Stimulated activated CD8-positive, alpha-beta memory T cell treated with anti-CD3 and anti-CD28 coated beads, Interleukin-7, amount 100 ng/mL, for 24 hours (primary cell): ENCODE results near the gene FAR2.

Experiments
- DNase-seq: peaks from one replicate; pipeline ENCODE4 v3.0.0-alpha.2; 2020; ENCODE audit warnings: low read depth

Gene FAR2

DNA sequence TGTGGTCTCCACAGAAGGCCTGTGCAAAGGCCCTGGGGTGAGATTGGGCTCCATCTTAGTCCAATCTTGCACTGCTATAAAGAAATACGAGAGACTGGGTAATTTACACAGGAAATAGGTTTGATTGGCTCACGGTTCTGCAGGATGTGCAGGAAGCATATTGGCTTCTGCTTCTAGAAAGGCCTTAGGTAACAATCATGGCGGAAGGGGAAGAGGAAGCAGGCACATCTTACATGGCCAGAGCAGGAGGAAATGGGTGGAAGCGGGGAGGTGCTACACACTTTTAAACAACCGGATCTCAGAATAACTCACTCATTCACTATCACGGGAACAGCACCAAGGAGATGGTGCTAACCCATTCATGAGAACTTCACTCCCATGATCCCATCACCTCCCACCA lies 55.4 kb downstream of the FAR2 start:
- DNase-seq, result no peak

DNA sequence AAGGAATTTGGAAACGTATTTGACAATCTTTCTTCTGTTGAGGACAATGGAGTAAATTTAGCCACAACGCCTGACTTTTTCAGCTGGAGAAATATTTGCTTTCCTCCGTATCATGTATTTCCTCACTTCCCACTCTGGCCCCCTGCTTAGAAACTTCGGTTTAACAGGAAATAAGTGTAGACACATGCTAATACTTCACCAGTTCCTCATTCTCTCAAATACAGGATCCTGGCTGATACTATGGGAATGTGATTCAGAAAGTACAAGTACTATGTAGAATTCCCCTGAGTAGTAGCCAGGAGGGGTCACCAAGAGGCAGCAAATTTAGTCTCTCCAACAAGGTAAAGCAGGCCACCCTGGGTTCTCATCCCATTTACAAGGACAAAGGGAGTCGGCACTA lies 58.0 kb downstream of the FAR2 start:
- DNase-seq, result no peak

DNA sequence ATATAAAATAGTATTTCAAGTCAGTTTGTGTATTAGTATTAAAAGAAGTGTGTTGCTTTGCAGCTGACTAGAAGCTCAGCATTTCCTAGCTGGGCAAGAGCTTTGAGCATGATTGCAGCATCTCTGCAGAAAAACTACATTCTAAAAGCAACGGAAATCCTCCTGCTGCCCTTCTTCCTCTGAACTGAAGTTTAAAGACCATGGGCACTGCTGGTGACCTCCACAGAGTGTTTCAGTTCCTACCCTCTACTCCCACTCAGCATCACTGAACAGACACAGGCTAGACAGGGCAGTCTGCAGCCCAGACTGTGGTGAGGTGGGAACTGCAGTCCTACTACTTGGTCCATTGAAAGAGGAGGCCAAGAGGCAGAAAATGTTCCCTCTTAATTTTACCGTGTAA lies 59.0 kb downstream of the FAR2 start:
- no peak for DNase-seq

DNA sequence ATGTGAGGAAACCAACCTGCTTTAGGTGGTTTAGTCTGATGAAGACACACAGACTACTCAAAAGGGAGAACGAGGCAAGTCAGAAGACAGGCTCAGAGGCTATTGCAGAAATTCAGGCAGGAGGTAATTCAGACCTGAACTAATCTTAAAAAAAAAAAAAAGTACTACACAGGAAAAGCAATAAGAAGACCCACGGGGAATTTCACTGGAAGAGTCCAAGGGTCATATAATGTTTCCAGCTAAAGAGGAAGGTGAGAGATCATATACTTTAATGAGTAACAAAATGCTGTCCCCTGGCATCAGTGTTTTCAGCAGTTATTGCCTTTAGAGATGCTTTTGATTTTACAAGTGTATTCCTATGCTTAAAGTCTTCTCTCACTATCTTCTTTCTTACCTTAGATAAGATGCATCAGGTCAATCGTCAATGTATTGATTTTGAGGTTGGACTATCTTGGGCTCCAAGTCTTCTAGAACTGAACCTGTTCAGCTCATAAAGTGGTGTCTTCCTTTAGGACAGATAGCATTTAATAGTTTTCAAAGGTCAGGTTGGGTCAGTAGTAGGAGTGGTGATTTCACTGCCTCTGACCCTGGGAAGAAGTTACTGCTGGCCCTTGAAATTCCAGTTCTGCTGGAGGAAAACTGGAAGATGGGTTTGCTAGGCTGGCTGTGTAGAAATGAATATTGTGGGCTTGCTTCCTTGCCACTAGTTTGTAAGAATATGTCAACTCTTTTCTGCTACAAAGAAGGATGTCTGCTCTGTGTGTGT lies 60.0 kb downstream of the FAR2 start:
- DNase-seq, result no peak

DNA sequence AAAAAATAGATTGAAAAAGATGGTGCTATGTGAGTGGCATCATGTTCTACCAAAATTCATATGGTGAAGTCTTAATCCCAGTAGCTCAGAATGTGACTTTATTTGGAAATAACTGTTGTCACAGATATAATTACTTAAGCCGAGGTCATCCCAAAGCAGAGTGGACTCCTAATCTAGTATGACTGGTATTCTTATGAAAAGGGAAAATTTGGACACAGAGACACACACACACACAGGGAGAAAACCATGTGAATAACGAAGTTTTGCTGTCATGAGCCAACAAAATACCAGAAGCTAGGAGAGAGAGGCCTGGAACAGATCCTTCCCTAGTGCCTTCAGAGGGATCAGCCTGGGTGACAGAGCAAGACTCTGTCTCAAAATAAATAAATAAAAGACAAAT lies 62.6 kb downstream of the FAR2 start:
- no peak for DNase-seq

DNA sequence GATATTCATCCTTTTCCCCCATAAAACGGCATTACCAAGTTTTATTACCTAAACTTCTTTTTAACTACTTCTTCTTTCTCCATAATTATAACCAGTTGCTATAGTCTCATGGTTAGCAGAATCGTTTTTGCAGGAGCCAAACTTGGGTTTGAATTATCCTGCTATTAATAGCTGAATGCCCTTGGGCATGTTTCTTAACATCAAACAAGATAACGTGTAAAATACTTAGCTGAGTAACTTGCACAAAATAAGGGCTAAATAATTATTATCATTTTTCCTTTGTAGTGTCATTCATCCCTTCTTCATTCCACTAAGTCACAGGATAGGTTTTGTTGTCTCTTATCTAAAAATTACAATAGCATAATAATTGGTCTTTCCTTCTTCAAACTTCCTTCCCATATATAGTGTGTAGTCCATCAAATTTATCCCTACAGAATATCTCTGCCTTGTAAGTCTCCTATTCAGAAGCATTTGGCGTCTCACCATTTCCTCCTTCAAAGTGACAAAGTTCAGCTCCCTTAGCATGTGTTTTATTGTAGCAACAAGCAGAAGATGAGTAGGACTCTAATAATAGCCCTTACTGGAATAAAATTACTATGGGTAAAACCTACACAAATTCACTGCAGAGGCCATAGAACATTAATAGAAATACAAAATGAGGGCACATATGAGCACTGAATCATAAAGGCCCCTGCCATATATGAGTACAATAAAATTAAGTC lies 63.8 kb downstream of the FAR2 start:
- no peak for DNase-seq

DNA sequence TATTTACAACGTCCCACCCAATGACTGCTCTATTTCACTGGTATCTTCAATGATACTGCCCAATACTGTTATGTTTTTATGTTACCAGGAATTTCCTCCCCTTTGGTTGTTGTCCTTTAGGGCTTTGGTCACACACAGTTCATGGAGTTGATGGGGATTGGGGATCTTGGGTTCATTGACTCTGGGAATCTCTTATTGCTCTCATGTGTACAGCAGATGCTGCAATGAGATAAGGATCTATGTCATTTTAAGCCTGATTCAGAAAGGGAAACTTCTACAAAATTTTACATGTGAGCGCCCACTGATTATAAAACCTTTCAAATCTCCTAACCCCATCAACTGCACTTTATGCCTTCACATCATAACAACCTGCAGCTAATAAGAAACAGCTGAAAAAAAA lies 67.2 kb downstream of the FAR2 start:
- no peak for DNase-seq

DNA sequence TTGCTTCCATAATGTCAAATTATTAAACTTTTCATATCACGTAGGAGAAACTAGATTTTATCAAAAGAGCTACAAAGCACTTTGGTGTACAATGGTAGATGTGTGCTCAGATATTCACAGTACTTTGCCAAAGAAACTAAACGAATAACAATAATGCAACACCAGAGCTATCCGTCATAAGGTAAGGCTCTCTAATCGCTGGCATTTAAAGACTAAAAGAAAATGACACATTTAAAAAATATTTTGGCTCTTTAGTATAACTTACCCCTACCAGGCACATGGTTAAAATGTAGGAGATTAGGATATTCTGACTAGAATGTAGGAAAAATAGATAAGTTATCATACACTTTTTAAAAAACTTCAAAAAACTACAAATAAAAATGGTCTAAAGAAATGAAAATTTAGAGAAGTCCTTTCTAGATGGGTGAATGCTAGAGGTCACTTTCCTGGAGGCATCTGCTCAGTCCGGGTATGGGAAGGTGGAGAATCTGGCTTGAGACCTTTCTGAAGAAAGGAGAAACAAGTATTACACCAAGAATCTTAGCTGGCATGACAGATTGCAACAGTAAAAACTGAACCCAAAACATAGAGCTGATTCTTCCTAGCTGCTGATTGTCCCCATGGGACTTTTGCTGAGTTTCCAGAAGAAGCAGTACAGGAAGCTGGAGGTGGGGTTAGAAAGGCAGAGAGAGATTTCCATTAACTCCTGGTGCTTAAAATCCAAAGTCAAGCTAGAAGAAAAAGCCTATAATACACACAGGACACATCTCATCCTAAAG lies 67.9 kb downstream of the FAR2 start:
- no peak for DNase-seq

DNA sequence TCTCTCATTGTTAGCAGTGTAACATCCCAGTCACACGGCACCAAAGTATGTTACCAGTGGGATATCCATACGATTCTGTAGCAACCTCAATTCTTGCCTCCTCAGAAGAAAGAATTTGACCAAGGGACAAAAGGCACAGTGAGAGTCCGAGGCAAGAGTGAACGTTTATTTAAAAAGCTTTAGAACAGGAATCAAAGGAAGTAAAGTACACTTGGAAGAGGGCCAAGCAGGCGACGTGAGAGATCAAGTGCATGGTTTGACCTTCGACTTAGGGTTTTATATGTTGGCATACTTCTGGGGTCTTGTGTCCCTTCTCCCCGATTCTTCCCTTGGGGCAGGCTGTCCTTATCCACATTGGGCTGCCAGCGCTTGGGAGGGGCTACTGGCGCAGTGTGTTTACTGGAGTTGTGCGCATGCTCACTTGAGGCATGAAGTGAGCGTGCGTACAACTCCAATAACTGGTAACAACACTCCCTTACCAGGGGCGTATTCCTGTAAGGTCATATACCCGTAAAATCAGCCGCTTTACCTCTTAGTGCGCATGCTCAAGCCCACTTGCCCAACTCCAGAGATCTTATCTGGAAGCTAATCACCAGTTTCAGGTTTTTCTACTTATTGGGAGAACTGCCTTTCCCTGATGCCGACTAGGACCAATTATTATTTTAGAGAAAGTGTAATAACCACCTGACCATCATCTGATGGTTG lies 71.7 kb downstream of the FAR2 start:
- DNase-seq, result no peak

DNA sequence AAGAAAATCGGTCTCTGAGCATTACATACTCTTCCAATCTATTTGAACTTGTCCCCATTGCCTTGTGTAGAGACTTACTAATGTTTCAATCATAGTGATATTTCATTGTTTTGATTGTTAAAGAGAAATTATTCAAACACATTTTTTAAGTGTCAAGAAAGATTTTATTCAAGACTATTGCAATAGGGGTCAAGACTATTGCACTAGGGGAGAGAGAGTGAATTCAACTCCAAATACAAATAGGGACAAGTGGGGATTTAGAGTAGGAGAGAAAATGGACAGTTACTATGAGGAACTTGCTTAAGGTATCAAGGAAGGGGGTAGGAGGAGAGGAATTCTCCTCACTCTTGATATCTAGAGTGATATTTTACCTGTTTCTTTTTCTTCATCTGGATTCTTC lies 73.1 kb downstream of the FAR2 start:
- DNase-seq, result no peak

DNA sequence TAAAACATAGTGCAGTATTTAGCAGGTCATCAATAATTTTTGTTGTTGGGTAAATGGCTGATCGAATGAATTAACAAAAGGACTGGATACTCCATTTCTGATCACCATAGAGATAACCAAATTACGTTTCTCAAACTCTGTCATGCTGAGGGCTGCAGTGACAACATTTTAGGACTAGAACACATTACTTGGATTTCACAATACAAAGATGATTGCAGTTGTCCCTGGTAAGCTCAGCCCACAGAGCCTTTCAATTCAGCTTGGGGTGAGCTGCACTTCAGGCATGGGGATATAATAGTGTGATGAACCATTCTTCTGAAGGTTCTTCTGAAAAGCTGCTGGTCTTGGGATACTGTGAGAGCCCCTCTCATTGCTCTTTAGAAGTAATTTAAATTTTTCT lies 74.3 kb downstream of the FAR2 start:
- DNase-seq, result no peak

DNA sequence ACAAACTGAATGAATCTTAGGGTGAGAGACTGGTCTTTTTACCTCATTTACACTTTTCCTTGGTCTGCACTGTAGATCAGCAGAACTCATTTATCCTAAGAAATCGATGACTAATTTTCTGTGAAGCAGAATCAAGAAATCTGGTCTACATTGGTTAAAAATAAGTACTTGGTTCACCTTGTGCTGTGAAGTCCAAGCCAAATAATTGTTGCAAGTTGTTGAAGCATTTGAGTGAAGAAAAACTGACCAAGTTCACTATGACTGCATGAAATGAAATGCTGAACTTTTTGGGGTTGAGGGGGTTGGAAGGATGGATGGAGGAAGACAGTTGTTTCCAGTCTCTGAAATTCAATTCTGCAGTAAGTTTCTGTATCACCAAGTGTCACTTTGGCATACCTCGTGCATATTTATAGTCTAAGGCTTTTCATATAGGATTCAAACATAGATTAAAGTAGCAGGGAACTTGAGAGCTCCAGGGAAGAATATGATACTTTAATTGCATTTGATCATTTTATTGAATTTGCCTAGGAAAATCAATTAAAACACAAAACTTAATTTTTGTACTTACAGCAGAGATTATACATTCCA lies 75.0 kb downstream of the FAR2 start:
- no peak for DNase-seq

DNA sequence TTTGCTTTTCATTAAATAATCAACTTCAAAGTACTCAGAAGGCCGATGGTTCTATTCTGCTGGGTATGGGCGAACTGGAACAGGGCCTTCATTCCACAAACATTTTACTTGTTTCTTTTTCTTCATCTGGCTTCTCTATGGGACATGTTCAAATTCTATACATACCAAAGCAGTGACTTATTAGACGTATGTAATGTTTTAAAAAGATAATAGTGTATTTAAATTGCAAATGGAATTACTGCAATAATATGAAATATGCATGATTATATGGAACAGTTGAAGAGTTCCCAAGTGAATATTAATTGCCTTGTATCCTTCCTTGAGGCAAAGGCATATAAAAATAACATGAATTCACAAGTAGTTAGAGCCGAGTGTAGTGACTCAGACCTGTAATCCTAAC lies 75.5 kb downstream of the FAR2 start:
- DNase-seq, result no peak

DNA sequence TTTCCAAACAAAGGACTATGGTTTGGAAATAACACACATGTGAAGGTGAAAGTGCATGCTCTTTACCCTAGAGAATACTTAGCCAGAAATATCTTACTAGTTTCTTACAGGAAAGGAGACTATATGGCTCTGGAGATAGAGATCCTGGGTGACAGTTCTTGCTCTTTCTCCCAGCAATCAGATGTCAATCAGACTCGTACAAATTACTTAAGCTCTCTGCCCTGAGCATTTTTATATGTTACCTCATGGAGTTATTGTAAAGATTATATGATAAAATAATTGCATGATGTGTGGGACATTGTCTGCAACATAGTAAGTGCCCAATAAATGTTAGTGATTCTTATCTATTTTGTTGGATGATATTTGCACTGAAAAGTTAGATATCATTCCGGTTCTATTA lies 76.8 kb downstream of the FAR2 start:
- no peak for DNase-seq

DNA sequence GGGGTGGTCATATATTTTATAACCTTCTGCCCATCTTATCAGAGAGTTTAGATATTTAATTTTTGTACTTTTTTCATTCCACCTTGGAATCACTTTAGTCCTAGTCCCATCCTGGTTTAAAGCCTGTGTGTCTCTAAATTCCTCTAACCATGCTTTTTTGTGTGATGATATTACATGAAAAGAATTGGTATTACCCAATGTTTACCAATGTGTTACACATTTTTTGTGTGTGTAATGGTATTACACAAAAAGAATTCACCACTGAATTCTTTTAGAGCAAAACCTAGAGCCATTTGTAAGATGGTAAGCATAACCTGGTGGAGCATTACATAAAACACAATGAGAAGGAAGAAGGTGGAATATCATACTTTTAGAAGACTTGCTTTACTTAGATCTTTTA lies 77.5 kb downstream of the FAR2 start:
- no peak for DNase-seq

DNA sequence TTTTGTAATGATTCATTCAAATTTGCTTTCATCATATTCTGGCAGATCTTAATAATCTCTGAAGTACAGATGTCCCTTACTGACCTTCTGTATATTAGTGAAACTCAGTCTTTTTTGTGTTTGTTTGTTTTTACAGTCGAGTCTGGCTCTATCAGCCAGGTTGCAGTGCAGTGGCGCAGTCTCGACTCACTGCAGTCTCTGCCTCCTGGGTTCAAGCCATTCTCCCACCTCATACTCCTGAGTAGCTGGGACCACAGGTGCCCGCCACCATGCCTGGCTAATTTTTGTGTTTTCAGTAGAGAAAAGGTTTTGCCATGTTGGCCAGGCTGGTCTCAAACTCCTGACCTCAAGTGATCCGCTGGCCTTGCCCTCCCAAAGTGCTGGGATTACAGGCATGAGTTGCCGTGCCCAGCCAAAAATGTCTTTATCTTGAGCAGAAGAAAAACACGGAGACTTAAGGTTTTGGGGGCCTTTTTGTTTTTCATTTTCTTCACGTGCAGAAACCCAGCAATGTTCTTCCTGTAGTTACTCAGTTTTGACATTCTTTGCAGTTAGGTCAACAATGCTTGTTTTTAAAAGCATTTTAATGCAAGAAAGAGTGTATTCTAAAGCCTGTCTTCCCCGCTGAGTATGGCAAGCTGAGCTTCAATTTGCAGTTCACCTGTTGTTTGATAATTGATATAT lies 79.5 kb downstream of the FAR2 start:
- no peak for DNase-seq

DNA sequence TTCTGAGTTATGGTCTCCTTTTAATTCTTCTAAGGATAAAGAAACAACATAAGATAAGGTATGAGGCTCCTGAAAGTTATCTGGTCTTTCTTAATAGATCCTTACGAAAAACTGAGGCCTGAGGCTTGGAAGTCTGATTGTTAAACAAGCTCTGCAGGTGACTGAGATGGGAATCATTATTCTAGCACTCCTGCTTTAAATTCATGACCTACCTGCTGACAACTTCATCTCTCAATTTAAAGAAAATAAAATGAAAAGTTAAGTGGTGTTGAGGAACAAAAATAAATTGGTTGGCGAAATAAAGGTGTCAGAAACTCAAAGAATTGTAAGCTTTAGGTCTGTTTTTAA lies 80.1 kb downstream of the FAR2 start:
- DNase-seq, result no peak

DNA sequence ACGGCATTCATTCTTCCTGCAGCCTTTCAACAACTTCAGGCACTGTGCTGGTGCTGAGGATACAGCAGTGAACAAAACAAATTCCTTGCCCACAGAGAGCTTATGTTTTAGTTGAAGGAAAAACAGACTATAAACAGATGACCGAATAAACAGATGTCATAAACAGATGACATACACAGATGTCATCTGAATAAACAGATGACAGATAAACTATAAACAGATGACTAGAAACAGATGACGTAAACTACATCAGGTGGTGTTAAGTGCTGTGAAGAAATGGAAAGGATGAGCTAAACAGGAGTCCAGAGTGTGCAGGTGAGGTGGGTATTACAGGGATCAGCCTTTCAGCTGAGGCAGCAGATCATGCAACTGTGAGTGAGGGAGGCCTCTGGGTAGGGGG lies 80.9 kb downstream of the FAR2 start:
- DNase-seq, result no peak

DNA sequence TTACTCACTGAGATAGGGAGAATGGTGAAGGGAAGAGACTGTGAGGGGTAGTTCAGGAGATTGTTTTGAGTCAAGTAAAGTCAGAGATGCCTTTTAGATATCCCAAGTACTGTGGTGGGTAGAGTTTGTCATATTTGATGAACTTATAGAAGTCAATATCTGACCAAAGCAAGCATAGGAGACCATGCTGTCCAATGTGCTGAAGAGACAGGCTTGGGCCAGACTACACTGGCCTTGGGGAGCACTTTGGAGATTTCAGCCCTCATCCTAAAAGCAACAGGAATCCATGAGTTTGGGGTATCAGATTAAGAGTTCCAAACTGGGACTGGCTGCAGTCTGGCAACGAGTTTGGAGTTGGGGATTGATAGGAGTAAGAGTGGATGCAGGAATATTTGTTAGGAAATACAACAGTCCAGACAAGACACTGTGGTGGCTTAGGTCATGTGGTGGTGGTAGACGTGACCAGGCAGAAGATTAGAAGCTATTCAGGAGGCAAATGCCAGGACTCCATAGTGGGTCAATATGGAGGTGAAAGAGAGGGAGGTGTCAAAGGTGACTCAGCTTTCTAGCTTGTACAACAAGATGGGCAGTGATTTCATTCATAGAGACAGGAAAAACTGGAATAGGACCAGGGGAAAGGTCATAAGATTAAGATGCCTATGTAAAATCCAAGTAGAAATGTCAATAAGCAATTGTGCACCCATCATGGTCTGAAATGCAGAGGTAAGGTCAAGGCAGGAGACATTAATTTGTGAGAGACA lies 81.9 kb downstream of the FAR2 start:
- DNase-seq, result no peak

DNA sequence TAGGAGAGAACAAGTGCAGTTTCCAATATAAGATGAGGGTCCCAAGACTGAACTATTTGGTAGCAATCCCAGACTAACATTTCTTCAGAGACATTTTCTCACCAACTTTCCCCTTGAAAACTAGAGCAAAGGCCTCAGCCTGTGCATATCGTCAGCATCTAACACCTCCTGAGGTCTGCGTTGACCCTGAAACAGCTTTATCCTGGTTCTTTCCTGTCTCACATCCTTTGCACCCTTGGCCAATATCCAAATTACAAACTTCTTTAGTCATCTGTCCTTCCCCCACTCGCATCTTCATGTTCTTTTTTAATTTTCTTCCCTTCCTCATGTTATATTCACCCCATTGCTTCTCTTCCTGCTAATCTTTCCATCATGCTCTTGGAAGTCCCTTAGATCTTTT lies 83.0 kb downstream of the FAR2 start:
- DNase-seq, result no peak

DNA sequence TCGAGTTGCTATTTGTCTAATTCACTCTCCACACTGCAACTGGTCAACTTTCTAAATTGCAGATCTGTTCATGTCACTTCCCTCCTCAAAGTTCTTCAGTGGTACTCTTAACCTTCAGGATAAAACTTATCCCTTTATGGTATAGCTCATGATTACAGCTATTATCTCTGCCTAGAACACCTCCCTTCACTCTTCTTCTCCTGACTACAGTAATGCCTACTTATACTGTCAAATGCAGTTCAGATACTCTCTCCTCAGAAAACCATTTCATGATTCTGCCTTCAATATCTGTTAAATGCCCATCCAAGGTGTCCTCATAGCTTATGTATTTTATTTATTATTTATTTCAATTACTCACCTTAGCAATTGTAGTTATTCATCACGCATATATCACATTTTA lies 85.5 kb downstream of the FAR2 start:
- no peak for DNase-seq
